HG03558 (cell line): Measurements from ENCODE around the gene PDXK.

Source experiments
- ATAC-seq: cut with Tn5 transposase; IDR thresholded peaks from one replicate; pipeline ENCODE4 v1.9.1; 2021; ENCODE audit warnings: moderate number of reproducible peaks; ENCODE audit not compliant: unreplicated experiment; ENCODE audit errors: extremely low read depth

The PDXK gene

GRCh38 chr21:43799301-43799840 is 80.4 kb downstream of the PDXK start:
- ATAC-seq: no peak

DNA sequence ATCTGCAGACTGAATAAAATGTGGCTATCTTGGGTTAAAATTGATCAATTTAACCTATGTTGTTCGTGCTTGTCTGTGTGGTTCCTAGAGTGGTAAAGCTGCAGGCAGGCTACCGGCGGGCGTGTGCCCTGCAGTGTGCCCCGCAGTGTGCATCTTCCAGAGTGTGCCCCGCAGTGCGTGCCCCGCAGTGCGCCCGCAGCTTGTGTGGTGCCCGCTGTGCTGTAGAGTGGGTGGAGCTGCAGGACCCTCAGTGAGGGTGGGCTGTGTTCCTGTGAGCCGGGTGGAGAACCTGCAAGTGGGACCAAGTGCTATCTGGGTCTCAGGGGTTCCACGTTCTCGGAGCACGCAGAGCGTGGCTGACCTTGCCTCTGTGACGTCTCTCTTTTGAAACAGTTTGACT is 81.2 kb downstream of the PDXK start:
- no peak for ATAC-seq

- no peak for ATAC-seq
Measured at GRCh38 chr21:43800566-43800965, 81.6 kb downstream of the PDXK start.

DNA sequence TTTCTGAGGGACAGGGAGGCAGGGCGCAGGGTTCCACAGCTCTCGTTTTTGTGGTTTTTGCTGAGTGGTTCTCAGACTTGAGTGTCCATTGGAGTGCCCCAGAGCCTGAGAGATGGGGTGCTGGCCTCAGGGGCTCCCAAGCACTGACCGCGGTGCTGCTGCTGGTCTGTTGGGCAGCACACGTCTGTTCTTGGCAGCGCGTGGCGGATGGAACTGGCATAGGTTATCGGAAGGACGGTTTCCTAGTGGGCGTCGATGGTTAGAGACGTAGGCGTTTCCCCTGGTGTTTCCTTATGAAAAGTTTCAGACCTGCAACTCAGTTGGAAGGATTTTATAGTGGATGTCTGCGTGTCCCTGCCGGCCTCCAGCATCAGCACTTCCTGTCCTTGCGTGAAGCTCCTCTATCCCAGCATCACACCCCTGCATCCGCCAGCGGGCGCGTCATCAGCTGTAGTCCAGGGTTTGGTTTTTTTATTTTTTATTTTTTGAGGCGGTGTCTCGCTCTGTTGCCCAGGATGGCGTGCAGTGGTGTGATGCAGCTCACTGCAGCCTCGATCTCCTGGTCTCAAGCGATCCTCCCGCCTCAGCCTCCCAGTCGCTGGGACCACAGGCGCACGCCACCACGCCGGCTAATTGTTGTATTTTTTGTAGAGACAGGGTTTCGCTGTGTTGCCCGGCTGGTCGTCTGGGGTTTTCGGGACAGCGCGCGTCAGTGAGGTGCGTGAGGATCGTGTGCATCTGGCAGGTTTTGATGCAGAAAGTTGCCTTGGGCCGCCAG is 82.3 kb downstream of the PDXK start:
- no peak for ATAC-seq

DNA sequence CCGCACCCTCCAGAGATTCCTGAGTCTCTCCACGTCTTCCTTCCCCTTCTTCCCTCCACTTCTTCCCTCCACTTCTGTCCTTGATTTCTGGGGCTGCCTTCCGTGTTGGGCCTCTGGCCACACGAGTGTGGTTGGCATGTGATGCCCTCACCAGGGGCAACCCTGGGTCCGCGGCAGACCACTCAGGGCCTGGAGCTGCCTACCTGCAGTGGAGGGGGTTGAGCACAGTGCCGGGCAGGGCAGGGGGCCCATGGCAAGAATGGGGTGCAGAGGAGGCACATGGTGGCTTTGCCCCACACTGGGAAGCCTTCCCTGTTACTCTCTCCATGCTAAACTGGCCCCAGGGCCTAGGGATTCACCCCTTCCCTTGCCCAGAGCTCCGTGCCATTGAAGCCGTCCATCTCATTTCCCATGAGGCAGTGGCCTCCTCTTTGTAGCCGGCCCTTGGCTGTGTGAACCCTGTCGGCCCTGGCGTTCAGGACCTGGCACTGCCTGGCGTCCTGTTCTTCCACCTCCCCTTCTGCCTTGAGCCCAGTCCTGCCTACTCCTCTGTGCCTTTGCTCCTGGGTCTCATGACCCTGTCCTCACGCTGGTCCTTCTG is 83.9 kb downstream of the PDXK start:
- no peak for ATAC-seq

DNA sequence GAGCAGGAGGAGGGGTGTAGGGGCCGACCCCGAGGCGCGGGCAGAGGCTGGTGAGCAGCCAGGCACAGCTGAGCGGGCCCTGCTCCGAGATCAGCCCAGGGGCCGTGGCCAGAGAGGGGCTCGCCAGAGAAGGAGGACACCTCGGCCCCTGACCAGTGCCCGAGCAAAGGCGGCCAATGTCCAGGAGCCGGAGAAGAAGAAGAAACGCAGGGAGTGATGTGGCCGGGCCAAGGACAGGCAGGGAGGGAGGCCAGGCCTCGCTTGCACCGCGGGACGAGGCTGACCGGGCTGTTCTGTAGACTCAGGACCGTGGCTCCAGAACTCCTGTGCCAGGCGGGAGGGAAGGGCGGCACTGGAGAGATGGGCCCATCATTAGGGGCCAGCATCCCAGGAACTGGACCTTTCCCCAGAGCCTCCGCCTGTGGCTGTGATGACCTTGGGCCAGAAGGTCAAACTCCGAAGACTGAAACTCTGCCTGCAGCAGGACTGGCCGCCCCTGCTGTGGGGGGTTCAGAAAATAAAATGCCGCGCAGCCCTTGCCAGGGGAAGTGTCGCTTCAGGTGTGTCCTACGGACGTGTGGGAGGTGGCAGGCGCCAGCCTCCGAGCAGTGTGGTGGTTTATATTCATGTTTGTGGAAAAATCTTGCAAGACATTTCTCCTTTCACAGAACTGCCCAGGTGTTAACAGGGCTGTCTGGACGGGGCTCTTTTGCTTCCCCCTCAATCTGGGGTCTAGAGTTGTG is 84.8 kb downstream of the PDXK start:
- ATAC-seq: no peak

DNA sequence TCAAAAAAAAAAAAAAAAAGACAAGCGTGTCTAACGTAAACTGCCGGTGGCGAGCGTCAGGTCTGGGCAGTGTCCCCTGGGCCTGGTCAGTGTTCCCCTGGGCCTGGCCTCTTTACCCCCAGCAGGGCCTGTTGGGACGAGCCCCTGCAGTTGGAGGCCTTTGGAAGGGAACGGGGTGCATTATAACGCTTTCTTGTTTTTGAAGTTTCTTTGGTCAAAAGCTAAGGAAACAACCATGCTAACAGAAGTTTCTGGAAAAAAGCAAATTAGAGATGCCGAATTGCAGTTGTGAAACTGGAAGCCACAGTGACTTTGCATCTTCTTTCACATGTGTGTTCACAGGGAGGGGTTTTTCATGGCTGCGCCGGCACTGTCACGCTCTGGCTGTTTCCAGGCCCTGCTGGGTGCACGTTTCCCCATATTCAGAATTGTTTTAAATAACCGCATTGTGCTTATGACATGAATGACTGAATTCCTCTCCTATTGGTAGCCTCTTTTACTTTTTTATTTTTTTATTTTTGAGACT is 86.4 kb downstream of the PDXK start:
- ATAC-seq: peak; percentile 71

DNA sequence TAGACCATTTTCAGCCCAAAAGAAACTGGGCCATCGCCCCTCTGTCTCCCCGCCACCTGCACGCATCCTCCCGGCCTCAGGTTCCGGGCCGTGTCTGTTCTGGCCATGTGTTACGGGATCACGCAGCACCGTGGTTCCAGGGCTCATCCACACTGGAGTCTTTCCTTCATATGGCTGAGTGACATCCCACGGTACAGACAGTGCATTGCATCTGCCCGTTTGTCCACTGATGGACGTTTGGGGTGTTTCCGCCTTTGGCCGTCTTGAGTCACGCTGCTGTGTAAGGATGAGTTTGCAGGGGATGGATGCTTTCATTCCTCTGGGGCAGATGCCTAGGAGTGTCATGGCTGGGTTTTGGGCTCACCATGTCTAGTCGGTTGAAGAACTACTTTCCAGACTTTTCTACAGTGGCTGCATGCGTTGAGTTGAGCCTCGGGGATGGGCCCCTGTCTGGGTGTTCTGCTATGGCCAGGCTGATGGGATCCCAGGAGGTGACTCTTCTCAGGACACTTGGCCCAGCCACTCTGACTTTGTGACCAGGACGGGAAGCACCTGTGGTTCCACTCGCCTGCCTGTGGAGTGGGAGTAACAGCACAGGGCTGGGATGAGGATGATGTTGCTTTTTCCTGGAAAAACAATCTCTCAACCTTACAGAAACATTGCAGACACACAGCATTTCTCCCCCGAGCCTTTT is 87.2 kb downstream of the PDXK start:
- ATAC-seq: no peak

DNA sequence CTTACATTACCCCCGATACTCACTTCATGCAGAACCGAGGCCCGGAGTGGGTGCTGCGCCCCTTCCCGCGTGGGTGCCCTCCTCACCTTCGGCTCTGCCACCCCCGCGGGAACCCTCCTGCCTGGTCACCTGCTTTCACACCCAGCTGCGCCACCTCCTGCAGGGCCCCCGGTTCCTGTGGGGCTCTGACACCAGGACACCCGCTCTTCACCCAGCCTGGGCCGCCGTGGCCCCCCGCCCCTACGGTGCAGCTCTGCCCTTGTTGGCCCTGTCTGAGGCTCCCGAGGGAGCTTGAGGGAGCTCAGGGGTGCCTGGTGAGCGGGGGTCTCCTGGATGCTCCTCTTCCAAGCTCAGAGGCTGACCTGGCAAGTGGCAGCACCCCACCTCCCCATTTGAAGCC is 89.4 kb downstream of the PDXK start:
- no peak for ATAC-seq

DNA sequence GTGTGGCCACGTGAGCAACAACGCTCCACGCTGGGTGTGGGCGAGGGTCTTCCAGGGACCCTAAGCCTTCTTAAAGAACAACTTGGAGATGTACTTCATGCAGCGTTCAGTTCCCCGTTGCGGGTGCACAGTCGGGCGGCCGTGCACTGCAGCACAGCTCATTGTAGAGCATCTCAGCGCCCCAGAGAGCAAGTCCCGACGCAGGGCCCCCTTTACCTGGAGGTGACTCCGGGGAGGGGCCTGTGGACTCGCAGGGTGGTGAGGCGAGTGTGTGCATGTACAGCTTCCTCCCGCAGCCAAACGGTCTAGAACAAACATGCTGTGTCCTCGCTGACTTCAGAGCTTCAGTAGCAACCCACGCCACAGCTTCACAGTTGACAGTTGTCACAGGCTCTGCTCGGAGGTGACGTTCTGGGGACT is 89.9 kb downstream of the PDXK start:
- ATAC-seq: no peak

DNA sequence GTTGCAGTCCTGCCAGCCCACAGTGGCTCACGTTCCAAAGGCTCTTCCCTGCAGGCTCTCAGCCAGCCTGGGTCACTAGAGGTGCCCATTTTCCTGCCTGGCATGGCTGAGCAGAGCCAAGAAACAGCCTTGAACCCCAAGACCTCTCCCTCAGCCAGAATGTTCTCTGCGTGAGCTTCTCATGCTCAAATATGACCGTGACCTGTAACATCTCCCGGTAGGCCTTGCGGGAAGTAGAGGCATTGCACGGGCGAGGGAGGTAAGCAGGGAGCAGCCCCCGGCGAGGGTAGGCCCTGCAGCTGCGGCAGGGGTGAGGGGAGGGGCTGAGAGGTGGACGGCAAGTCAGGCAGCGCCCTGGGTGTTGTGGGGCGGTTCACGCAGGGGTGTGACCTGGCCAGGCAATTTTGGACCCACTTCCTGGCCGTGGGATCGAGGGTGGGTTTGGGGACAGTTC is 90.4 kb downstream of the PDXK start:
- ATAC-seq: no peak

GRCh38 chr21:43809853-43810504 is 91.0 kb downstream of the PDXK start:
- ATAC-seq: no peak

GRCh38 chr21:43810505-43811261 is 91.8 kb downstream of the PDXK start:
- ATAC-seq: no peak

DNA sequence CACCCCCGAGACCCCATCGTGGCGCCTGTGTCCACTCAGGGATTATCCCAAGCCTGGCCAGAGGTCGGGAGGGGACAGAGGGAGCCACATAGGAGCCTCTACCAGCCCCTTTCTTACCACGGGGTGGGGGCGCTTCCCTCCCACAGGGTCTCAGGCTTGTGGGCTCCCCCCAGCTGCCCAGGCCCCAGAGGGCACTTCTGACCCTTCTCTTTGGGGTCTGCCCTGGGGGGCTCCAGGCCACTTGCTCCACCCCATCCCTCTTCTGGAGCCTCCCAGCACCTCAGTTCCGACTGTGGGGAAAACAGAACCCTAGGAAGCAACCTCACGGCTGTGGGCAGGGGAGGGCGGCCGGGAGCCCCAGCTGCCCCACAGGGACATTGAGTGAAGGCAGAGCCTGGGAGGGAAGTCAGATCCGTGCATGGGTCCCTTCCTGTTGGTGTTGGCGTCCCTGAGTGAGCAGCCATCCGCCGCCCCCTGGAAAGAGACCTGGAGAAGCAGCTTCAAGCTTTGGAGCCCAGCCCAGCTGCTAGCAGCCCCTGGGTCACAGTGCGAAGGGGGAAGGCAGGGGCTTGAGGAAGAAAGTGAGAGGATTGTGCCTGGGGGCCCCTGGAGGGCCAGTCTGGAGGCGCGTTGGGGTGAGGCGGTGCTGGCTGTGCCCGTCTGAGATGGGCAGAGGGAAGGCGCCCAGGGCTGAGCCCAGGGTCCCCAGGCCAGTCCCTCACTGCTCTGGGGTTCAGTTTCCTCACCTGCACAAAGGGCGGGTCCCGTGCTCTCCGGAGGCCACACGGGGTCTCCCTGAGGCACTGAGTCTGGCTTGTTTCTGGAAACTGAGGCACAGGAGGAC is 92.6 kb downstream of the PDXK start:
- no peak for ATAC-seq
